Brain microvascular endothelial cell (primary cell): Measurements from ENCODE around the gene TFEB.

ENCODE experiments used
- DNase-seq: peaks from one replicate; pipeline ENCODE4 v3.0.0-alpha.2; 2020
- H3K27ac ChIP-seq: fragments of 250-450 bp; sonication (Bioruptor Pico); 2 replicates; pipeline ENCODE4 v1.5.1; 2020; ENCODE audit warnings: mild to moderate bottlenecking, moderate library complexity
- H3K27me3 ChIP-seq: fragments of 250-450 bp; sonication (Bioruptor Pico); replicated peaks from 2 replicates; pipeline ENCODE4 v1.5.1; 2020; ENCODE audit warnings: mild to moderate bottlenecking
- H3K36me3 ChIP-seq: fragments of 250-450 bp; sonication (Bioruptor Pico); replicated peaks from 2 replicates; pipeline ENCODE4 v1.5.1; 2020; ENCODE audit warnings: mild to moderate bottlenecking
- H3K4me3 ChIP-seq: 2 replicates; pipeline ENCODE4 v1.5.1; 2011; ENCODE audit warnings: low read depth, mild to moderate bottlenecking, control low read depth, low read length, moderate library complexity
- CTCF ChIP-seq: IDR thresholded peaks from 2 replicates; pipeline ENCODE4 v1.5.1; 2011; ENCODE audit warnings: low read depth, mild to moderate bottlenecking, moderate library complexity, low read length, control low read depth, inconsistent platforms; ENCODE audit errors: missing control alignments
- in situ Hi-C: cut with HindIII; loops from 2 replicates; pipeline ENCODE4 v1.10.0; 2017; ENCODE audit warnings: low sequenced_read_pairs, low pct_ligation_motif_present

TFEB gene

GRCh38 chr6:41690541-41691330, 44.7 kb downstream of the TFEB start:
- in situ Hi-C loops, result no loop called here

GRCh38 chr6:41689171-41690008, 46.0 kb downstream of the TFEB start:
- DNase-seq, result no peak
- TF ChIP-seq CTCF, result no peak
- no peak overlapping the region for H3K4me3 ChIP-seq
- H3K27ac ChIP-seq, result no peak overlapping the region
- no peaks in the 10 kb centered on the region for H3K27me3 ChIP-seq
- peaks cover 12% of the 10 kb centered on the region for H3K36me3 ChIP-seq
- in situ Hi-C loops, result no loop called here

More at GRCh38 chr6:41690541-41691330, 44.7 kb downstream of the TFEB start:
- no peak for TF ChIP-seq CTCF
- Histone ChIP-seq H3K36me3 (peaks cover 7% of the 10 kb centered on the region), H3K27me3 (no peaks in the 10 kb centered on the region), H3K4me3 (no peak overlapping the region), H3K27ac (no peak overlapping the region)
- DNase-seq, result no peak

- no peak overlapping the region for H3K27ac ChIP-seq
- TF ChIP-seq CTCF, result no peak
- H3K27me3 ChIP-seq, result no peaks in the 10 kb centered on the region
- H3K4me3 ChIP-seq, result no peak overlapping the region
- in situ Hi-C loops, result no loop called here
- no peak for DNase-seq
- peaks cover 17% of the 10 kb centered on the region for H3K36me3 ChIP-seq
Measured at GRCh38 chr6:41688256-41688965, 47.0 kb downstream of the TFEB start.

- H3K36me3 ChIP-seq, result peaks cover 17% of the 10 kb centered on the region
- no peaks in the 10 kb centered on the region for H3K27me3 ChIP-seq
- in situ Hi-C loops, result no loop called here
- TF ChIP-seq CTCF, result no peak
- DNase-seq, result no peak
- no peak overlapping the region for H3K4me3 ChIP-seq
- no peak overlapping the region for H3K27ac ChIP-seq
Measured at GRCh38 chr6:41687501-41688175, 47.8 kb downstream of the TFEB start.

GRCh38 chr6:41685641-41686380, 49.6 kb downstream of the TFEB start:
- Histone ChIP-seq H3K27me3 (no peaks in the 10 kb centered on the region), H3K27ac (no peak overlapping the region), H3K4me3 (no peak overlapping the region), H3K36me3 (peaks cover 17% of the 10 kb centered on the region)
- in situ Hi-C loops, result no loop called here
- no peak for DNase-seq
- no peak for TF ChIP-seq CTCF
